ENCODE measurements around the gene ATP2A2.
"Not testable (repeated sequence)": the region's sequence is repeated elsewhere in the genome, so short reads cannot be mapped to it uniquely, and the experiment has no call there.

The ATP2A2 gene

GRCh38 chr12:110280779-110281548, at the start of gene ATP2A2:
TSS of gene ATP2A2 (plus strand) at chr12:110281247. CDS start at chr12:110281790, 543 bp downstream.
- peak; percentile 75 to 82 (median 79) for DNase-seq (ENCODE audit: low read depth in 2 of 3, low spot score in 2 of 3)

- no peak for DNase-seq (ENCODE audit: low read depth in 2 of 3, low spot score in 2 of 3)
Measured at GRCh38 chr12:110233212-110233903, 47.7 kb upstream of the ATP2A2 start.

GRCh38 chr12:110234331-110234751, 46.7 kb upstream of the ATP2A2 start:
- DNase-seq (ENCODE audit: low read depth in 2 of 3, low spot score in 2 of 3): no peak

GRCh38 chr12:110234755-110235154, 46.3 kb upstream of the ATP2A2 start:
- DNase-seq (ENCODE audit: low read depth in 2 of 3, low spot score in 2 of 3): no peak

- DNase-seq (ENCODE audit: low read depth in 2 of 3, low spot score in 2 of 3): no peak
Measured at GRCh38 chr12:110235383-110235782, 45.7 kb upstream of the ATP2A2 start.

- DNase-seq (ENCODE audit: low read depth in 2 of 3, low spot score in 2 of 3): no peak
Measured at GRCh38 chr12:110243227-110243626, 37.8 kb upstream of the ATP2A2 start.

GRCh38 chr12:110244372-110244771, 36.7 kb upstream of the ATP2A2 start:
- no peak for DNase-seq (ENCODE audit: low read depth in 2 of 3, low spot score in 2 of 3)

- DNase-seq (ENCODE audit: low read depth in 2 of 3, low spot score in 2 of 3): no peak
Measured at GRCh38 chr12:110244829-110245228, 36.2 kb upstream of the ATP2A2 start.

GRCh38 chr12:110245369-110245772, 35.7 kb upstream of the ATP2A2 start:
- peak in 2 of 3 experiments; percentile 4 to 10 for DNase-seq (ENCODE audit: low read depth in 2 of 3, low spot score in 2 of 3)

- DNase-seq (ENCODE audit: low read depth in 2 of 3, low spot score in 2 of 3): no peak
Measured at GRCh38 chr12:110246636-110247339, 34.3 kb upstream of the ATP2A2 start.

GRCh38 chr12:110247340-110248095, 33.5 kb upstream of the ATP2A2 start:
- DNase-seq (ENCODE audit: low read depth in 2 of 3, low spot score in 2 of 3): no peak

- no peak for DNase-seq (ENCODE audit: low read depth in 2 of 3, low spot score in 2 of 3)
Measured at GRCh38 chr12:110248096-110248447, 33.0 kb upstream of the ATP2A2 start.

- no peak for DNase-seq (ENCODE audit: low read depth in 2 of 3, low spot score in 2 of 3)
Measured at GRCh38 chr12:110249105-110249504, 31.9 kb upstream of the ATP2A2 start.

GRCh38 chr12:110249716-110250225, 31.3 kb upstream of the ATP2A2 start:
- DNase-seq (ENCODE audit: low read depth in 2 of 3, low spot score in 2 of 3): no peak

- DNase-seq (ENCODE audit: low read depth in 2 of 3, low spot score in 2 of 3): no peak
Measured at GRCh38 chr12:110251381-110251780, 29.7 kb upstream of the ATP2A2 start.

GRCh38 chr12:110252716-110253115, 28.3 kb upstream of the ATP2A2 start:
- DNase-seq (ENCODE audit: low read depth in 2 of 3, low spot score in 2 of 3): no peak

- no peak for DNase-seq (ENCODE audit: low read depth in 2 of 3, low spot score in 2 of 3)
Measured at GRCh38 chr12:110253176-110253575, 27.9 kb upstream of the ATP2A2 start.

GRCh38 chr12:110254971-110255540, 26.0 kb upstream of the ATP2A2 start:
- DNase-seq (ENCODE audit: low read depth in 2 of 3, low spot score in 2 of 3): no peak

GRCh38 chr12:110255890-110256456, 25.1 kb upstream of the ATP2A2 start:
- DNase-seq (ENCODE audit: low read depth in 2 of 3, low spot score in 2 of 3): not testable (repeated sequence)

- no peak for DNase-seq (ENCODE audit: low read depth in 2 of 3, low spot score in 2 of 3)
Measured at GRCh38 chr12:110256780-110257431, 24.1 kb upstream of the ATP2A2 start.

Data from activated CD8-positive, alpha-beta memory T cell treated with anti-CD3 and anti-CD28 coated beads for 48 hours (primary cell).